RWPE2 (cell line): ENCODE data around the gene KHDC4.
A peak's percentile ranks its signal among the peaks of the same experiment; 100 is the strongest.

Experiments used
- ATAC-seq: fragments of 200-7000 bp; cut with Tn5 transposase; 3 replicates; pipeline ENCODE4 v1.9.1; 2021; ENCODE audit warnings: low read depth
- DNase-seq: peaks from one replicate; pipeline ENCODE4 v3.0.0-alpha.2; 2020; ENCODE audit warnings: low spot score
- H3K27ac ChIP-seq: fragments of 450-650 bp; 2 replicates; pipeline ENCODE4 v1.5.1; 2017; ENCODE audit warnings: mild to moderate bottlenecking; ENCODE audit not compliant: poor library complexity, severe bottlenecking
- H3K27me3 ChIP-seq: fragments of 250-450 bp; sonication (Bioruptor Pico); 2 replicates; pipeline ENCODE4 v1.5.1; 2021; ENCODE audit warnings: mild to moderate bottlenecking, moderate library complexity; ENCODE audit not compliant: insufficient read depth, poor library complexity, severe bottlenecking
- H3K36me3 ChIP-seq: fragments of 250-450 bp; sonication (Bioruptor Pico); 2 replicates; pipeline ENCODE4 v1.5.1; 2020; ENCODE audit warnings: low read depth, mild to moderate bottlenecking, moderate library complexity
- H3K4me1 ChIP-seq: fragments of 250-450 bp; sonication (Bioruptor Pico); 2 replicates; pipeline ENCODE4 v1.5.1; 2021; ENCODE audit warnings: mild to moderate bottlenecking, moderate library complexity; ENCODE audit not compliant: insufficient read depth, poor library complexity, severe bottlenecking
- H3K4me3 ChIP-seq: fragments of 250-450 bp; sonication (Bioruptor Pico); 2 replicates; pipeline ENCODE4 v1.5.1; 2021; ENCODE audit warnings: mild to moderate bottlenecking, moderate library complexity; ENCODE audit not compliant: severe bottlenecking
- H3K9me3 ChIP-seq: fragments of 250-450 bp; sonication (Bioruptor Pico); 2 replicates; pipeline ENCODE4 v1.5.1; 2021; ENCODE audit warnings: mild to moderate bottlenecking, moderate library complexity; ENCODE audit not compliant: severe bottlenecking
- CTCF ChIP-seq: fragments of 450-650 bp; IDR thresholded peaks from one replicate; pipeline ENCODE4 v1.5.1; 2017; ENCODE audit warnings: mild to moderate bottlenecking, moderate library complexity; ENCODE audit not compliant: poor library complexity, severe bottlenecking

The KHDC4 gene

DNA sequence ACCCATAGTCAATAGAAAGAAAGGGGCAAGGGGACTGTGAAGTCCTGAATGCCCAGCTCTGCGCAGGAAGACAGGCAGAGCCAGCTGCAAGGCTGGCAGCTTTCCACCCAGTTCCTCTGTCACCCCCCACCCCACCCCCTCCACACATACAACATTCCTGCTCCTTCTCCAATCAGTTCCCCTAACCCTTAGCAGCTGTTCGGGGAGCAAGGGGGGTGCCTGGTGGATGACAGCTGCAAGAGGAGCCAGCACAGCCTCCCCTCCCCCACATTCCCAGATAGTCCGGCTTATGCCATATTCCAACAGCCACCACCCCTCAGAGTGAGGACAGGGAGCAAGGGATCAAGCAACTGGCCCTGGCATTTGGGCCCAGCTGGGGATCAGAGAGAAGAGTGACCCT is 34.5 kb upstream of the KHDC4 start:
- no peak for TF ChIP-seq CTCF
- DNase-seq, result no peak
- no peak overlapping the region for H3K4me3 ChIP-seq
- peak overlapping the region; percentile 49 for H3K27ac ChIP-seq
- H3K4me1 ChIP-seq, result peaks cover 13% of the 10 kb centered on the region
- no peaks in the 10 kb centered on the region for H3K9me3 ChIP-seq
- H3K27me3 ChIP-seq, result no peaks in the 10 kb centered on the region
- ATAC-seq, result no peak
- H3K36me3 ChIP-seq, result peaks cover 93% of the 10 kb centered on the region

- Histone ChIP-seq H3K4me1 (peaks cover 8% of the 10 kb centered on the region), H3K27me3 (no peaks in the 10 kb centered on the region), H3K9me3 (no peaks in the 10 kb centered on the region), H3K27ac (peak overlapping the region; percentile 1), H3K4me3 (no peak overlapping the region), H3K36me3 (peaks cover 93% of the 10 kb centered on the region)
- no peak for ATAC-seq
- no peak for TF ChIP-seq CTCF
- no peak for DNase-seq
Measured at GRCh38 chr1:155968051-155968400, 33.8 kb upstream of the KHDC4 start.

DNA sequence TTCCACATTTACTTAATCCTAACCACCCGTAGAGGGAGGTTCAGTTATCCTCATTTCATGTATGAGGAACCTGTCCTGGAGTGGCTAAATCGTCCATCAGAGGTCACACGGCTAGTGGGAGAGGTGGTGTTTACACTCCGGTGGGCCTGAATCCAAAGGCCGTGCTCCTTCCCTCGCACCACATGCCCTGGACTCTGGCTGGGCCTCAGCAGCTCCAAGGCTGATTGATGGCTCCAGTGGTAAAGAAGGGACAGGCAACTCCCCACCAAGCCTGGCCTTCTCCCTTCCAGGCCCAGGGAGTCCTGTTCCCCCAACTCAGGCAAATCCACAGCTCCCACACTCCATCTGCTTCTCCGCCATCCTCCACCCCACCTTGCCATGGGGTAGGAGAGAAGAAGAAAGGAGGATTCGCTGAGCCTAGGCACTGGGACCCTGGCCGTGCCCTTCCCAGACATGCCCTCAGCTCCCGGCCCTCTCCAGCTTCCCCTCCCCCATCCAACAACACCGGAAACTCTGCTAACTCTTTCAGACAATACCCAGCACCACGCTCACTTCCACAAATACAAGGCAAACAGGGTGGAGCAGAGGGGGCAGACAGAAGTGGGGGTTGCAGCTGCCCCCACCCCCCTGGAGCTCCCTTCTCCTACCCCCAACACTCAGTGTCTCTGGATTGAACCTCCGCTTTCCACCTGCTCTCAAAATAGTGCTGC is 33.3 kb upstream of the KHDC4 start:
- no peaks in the 10 kb centered on the region for H3K9me3 ChIP-seq
- peak overlapping the region; percentile 1 for H3K27ac ChIP-seq
- peaks cover 10% of the 10 kb centered on the region for H3K4me1 ChIP-seq
- no peak for TF ChIP-seq CTCF
- peaks cover 93% of the 10 kb centered on the region for H3K36me3 ChIP-seq
- no peak overlapping the region for H3K4me3 ChIP-seq
- no peaks in the 10 kb centered on the region for H3K27me3 ChIP-seq
- DNase-seq (no peak), ATAC-seq (no peak)

DNA sequence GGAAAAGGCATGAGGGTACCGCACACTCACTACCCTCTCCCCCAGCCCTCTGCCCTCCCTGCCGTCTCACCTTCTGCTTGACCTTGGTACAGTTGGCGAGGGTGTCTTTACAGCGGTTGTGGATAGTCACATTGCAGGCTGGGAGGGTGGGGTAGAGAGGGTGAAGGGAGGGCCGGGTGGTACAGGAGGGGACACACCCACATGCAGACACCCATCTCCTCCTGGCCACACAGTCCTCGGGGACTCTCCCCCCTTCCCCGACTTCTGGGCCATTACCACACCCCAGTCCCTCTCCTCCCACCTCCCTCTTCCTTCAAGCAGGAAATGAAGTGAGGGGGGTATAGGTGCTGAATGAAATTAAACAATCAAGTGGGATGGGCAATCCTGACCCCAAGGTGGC is 32.5 kb upstream of the KHDC4 start:
- Histone ChIP-seq H3K4me1 (peaks cover 16% of the 10 kb centered on the region), H3K27me3 (no peaks in the 10 kb centered on the region), H3K4me3 (no peak overlapping the region), H3K27ac (no peak overlapping the region), H3K9me3 (no peaks in the 10 kb centered on the region), H3K36me3 (peaks cover 91% of the 10 kb centered on the region)
- no peak for ATAC-seq
- DNase-seq, result no peak
- no peak for TF ChIP-seq CTCF

DNA sequence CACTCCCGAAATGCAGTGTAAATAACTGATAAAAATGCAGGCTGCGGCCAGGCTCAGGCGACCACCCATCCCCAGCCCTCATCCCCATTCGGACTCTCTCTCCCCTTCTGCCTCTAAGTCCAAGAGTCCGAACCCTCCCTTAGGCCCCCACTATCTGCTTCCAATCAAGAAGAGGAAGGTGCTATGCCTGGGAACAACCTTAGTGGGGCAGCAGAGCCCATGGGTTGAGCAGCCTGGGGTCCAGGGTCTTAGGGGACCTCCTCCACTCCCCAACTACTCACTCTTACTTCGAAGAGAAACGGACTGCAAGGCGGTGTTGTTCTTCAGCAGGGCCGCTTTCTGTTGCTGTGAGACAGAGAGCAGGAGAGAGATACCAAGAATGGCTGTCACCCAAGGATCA is 31.9 kb upstream of the KHDC4 start:
- Histone ChIP-seq H3K36me3 (peaks cover 94% of the 10 kb centered on the region), H3K27me3 (no peaks in the 10 kb centered on the region), H3K9me3 (no peaks in the 10 kb centered on the region), H3K4me1 (peaks cover 21% of the 10 kb centered on the region), H3K4me3 (no peak overlapping the region), H3K27ac (no peak overlapping the region)
- DNase-seq (no peak), ATAC-seq (no peak)
- no peak for TF ChIP-seq CTCF
